GM12878 (cell line): Measurements from ENCODE around the gene SEMA5A. TPM values are rescaled to one million over a fixed set of nuclear protein-coding genes. Genes with fewer than 3 reads are reported as not detected.

ENCODE experiments used
- ATF7 ChIP-seq: fragments of 450-650 bp; IDR thresholded peaks from 2 replicates; pipeline ENCODE4 v1.6.1; 2016; ENCODE audit warnings: low read depth, mild to moderate bottlenecking
- BMI1 ChIP-seq: fragments of 450-650 bp; IDR thresholded peaks from 2 replicates; pipeline ENCODE4 v1.6.1; 2016; ENCODE audit warnings: mild to moderate bottlenecking, moderate library complexity, borderline replicate concordance
- EGR1 ChIP-seq, 2 experiments: IDR thresholded peaks; 1 replicate in 1 of 2; 2 replicates in 1 of 2; pipeline ENCODE4 v1.6.1; 2011 to 2012; ENCODE audit warnings: low read depth in 2 of 2, low read length in 2 of 2, borderline replicate concordance in 1 of 2, mild to moderate bottlenecking in 1 of 2, moderate library complexity in 1 of 2
- GABPA ChIP-seq: IDR thresholded peaks from 2 replicates; pipeline ENCODE4 v1.6.1; 2014; ENCODE audit warnings: antibody characterized with exemption, low read depth, mild to moderate bottlenecking, inconsistent platforms
- IRF4 ChIP-seq: IDR thresholded peaks from 2 replicates; pipeline ENCODE4 v1.6.1; 2011; ENCODE audit warnings: low read depth, low read length
- MEF2A ChIP-seq: IDR thresholded peaks from 2 replicates; pipeline ENCODE4 v1.6.1; 2011; ENCODE audit warnings: low read depth, mild to moderate bottlenecking, low read length, moderate library complexity; ENCODE audit not compliant: insufficient read depth
- RAD21 ChIP-seq: IDR thresholded peaks from 2 replicates; pipeline ENCODE4 v1.6.1; 2011; ENCODE audit warnings: mild to moderate bottlenecking, low read depth, low read length, moderate library complexity; ENCODE audit not compliant: insufficient read depth
- SMC3 ChIP-seq: IDR thresholded peaks from 2 replicates; pipeline ENCODE4 v1.6.1; 2011; ENCODE audit warnings: low read length, improper control_type of control experiment, borderline replicate concordance
- STAT3 ChIP-seq: IDR thresholded peaks from 2 replicates; pipeline ENCODE4 v1.6.1; 2011; ENCODE audit warnings: low read depth, low read length, improper control_type of control experiment
- polyA plus RNA-seq, 11 experiments: library from polyadenylated mRNA; depleted of rRNA in 4 of 11; unstranded in 6 of 11; stranded (reverse) in 5 of 11; fragments of >200 nt; fragmentation: Nextera tagmentation in 4 of 11; fragmentation: Illumina TruSeq in 1 of 11; extraction: Ambion mirVana in 4 of 11; extraction: Trizol in 1 of 11; gene quantifications; 1 replicate in 1 of 11; 2 replicates in 10 of 11; pipeline versions ENCODE4 v1.2.1 to v1.2.3, GENCODE V29; 2011 to 2016; ENCODE audit warnings: inconsistent platforms in 2 of 11, missing spikeins in 2 of 11, low read depth in 1 of 11
- total RNA-seq, 4 experiments: library from RNA; depleted of rRNA in 3 of 4; stranded (reverse); fragments of >200 nt in 3 of 4; fragmentation: Illumina TruSeq in 1 of 4; extraction: Trizol in 1 of 4; gene quantifications; 2 replicates each; pipeline versions ENCODE4 v1.2.1 to v1.2.3, GENCODE V29; 2013 to 2021
- TF ChIP-seq, protein P1 (sequence below): fragments of 450-650 bp; IDR thresholded peaks from 2 replicates; pipeline ENCODE4 v1.6.1; 2017; ENCODE audit warnings: mild to moderate bottlenecking, moderate library complexity
- TF ChIP-seq, protein P2 (sequence below): IDR thresholded peaks from 2 replicates; pipeline ENCODE4 v1.6.1; 2011; ENCODE audit warnings: borderline replicate concordance, low read depth, mild to moderate bottlenecking, moderate library complexity, mixed read lengths, low read length; ENCODE audit not compliant: insufficient read depth; ENCODE audit errors: extremely low read length
- TF ChIP-seq, protein P3 (sequence below), 3 experiments: IDR thresholded peaks in 2 of 3; conservative IDR thresholded peaks in 1 of 3; 2 replicates each; pipeline ENCODE4 v1.5.1; 2011; ENCODE audit warnings: low read depth in 3 of 3, low read length in 3 of 3, mild to moderate bottlenecking in 3 of 3, control low read depth in 2 of 3, moderate library complexity in 2 of 3, inconsistent platforms in 1 of 3, mixed read lengths in 1 of 3; ENCODE audit not compliant: control insufficient read depth in 2 of 3, insufficient read depth in 1 of 3; ENCODE audit errors: extremely low read depth in 1 of 3
- TF ChIP-seq, protein P4 (sequence below): fragments of 450-650 bp; IDR thresholded peaks from 2 replicates; pipeline ENCODE4 v1.6.1; 2017; ENCODE audit warnings: mild to moderate bottlenecking
- TF ChIP-seq, protein P5 (sequence below): fragments of 450-650 bp; IDR thresholded peaks from 2 replicates; pipeline ENCODE4 v1.6.1; 2016; ENCODE audit warnings: mild to moderate bottlenecking

Gene SEMA5A
- total and polyA plus RNA-seq, 10 of the 15 experiments (the other 5 are each of a cell fraction or from before 2014, with no cell fraction given), result 0.03 to 2.4 (median 0.09) TPM; not detected in 1

DNA sequence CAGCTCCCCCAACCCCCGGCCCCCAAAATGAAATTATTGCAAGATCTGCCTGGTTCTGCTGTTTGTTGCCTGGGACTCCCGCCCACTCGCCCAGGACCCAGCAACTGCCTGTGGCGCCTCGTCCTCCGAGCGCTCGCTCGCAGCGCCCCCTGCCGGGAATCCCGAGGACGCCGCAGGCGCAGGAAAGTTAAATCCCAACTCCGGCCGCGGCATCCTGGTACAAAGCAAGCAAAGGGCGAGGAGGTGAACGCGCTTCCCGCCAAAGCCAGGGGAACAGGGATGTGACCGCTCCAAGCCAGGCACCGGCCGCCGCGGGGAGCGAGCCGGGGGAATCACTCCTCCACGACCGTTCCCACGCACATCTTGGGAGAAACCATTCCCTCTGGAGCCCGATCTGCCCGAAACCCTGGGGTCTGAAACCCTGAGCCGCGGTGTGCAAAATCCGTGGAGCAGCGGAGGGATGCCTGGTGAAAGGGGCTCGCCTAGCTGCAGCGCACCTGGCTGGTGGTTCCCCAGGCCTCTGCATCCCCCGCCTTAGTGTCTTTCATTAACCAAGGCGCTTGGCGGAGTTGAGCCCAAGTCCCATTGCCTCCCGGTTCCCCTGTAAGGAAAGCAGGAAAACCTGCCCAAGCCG, 1.3 kb downstream of the SEMA5A start (continued):
- TF ChIP-seq, protein P1, sequence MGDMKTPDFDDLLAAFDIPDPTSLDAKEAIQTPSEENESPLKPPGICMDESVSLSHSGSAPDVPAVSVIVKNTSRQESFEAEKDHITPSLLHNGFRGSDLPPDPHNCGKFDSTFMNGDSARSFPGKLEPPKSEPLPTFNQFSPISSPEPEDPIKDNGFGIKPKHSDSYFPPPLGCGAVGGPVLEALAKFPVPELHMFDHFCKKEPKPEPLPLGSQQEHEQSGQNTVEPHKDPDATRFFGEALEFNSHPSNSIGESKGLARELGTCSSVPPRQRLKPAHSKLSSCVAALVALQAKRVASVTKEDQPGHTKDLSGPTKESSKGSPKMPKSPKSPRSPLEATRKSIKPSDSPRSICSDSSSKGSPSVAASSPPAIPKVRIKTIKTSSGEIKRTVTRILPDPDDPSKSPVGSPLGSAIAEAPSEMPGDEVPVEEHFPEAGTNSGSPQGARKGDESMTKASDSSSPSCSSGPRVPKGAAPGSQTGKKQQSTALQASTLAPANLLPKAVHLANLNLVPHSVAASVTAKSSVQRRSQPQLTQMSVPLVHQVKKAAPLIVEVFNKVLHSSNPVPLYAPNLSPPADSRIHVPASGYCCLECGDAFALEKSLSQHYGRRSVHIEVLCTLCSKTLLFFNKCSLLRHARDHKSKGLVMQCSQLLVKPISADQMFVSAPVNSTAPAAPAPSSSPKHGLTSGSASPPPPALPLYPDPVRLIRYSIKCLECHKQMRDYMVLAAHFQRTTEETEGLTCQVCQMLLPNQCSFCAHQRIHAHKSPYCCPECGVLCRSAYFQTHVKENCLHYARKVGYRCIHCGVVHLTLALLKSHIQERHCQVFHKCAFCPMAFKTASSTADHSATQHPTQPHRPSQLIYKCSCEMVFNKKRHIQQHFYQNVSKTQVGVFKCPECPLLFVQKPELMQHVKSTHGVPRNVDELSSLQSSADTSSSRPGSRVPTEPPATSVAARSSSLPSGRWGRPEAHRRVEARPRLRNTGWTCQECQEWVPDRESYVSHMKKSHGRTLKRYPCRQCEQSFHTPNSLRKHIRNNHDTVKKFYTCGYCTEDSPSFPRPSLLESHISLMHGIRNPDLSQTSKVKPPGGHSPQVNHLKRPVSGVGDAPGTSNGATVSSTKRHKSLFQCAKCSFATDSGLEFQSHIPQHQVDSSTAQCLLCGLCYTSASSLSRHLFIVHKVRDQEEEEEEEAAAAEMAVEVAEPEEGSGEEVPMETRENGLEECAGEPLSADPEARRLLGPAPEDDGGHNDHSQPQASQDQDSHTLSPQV, result no peak
- TF ChIP-seq, protein P2, sequence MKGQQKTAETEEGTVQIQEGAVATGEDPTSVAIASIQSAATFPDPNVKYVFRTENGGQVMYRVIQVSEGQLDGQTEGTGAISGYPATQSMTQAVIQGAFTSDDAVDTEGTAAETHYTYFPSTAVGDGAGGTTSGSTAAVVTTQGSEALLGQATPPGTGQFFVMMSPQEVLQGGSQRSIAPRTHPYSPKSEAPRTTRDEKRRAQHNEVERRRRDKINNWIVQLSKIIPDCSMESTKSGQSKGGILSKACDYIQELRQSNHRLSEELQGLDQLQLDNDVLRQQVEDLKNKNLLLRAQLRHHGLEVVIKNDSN, result no peak
- TF ChIP-seq ATF7 (no peak), SMC3 (peak; percentile 78), RAD21 (peak; percentile 90), EGR1 (IDR thresholded peaks at IDR 0.05; ENCODE audit: borderline replicate concordance in 1 of 2, low read depth in 2 of 2, low read length in 2 of 2) (peak in 1 of 2 experiments; percentile 78; a peak in 1 of 3 replicates), IRF4 (0 out of 2 replicates have a peak, but pooled peaks have one; percentile 5), STAT3 (no peak), BMI1 (no peak), MEF2A (no peak), GABPA (no peak)
- TF ChIP-seq, protein P3, sequence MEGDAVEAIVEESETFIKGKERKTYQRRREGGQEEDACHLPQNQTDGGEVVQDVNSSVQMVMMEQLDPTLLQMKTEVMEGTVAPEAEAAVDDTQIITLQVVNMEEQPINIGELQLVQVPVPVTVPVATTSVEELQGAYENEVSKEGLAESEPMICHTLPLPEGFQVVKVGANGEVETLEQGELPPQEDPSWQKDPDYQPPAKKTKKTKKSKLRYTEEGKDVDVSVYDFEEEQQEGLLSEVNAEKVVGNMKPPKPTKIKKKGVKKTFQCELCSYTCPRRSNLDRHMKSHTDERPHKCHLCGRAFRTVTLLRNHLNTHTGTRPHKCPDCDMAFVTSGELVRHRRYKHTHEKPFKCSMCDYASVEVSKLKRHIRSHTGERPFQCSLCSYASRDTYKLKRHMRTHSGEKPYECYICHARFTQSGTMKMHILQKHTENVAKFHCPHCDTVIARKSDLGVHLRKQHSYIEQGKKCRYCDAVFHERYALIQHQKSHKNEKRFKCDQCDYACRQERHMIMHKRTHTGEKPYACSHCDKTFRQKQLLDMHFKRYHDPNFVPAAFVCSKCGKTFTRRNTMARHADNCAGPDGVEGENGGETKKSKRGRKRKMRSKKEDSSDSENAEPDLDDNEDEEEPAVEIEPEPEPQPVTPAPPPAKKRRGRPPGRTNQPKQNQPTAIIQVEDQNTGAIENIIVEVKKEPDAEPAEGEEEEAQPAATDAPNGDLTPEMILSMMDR (IDR thresholded peaks at IDR 0.05 in 2 of 3, conservative IDR thresholded peaks at IDR 0.05 in 1 of 3; ENCODE audit: control insufficient read depth in 2 of 3, extremely low read depth in 1 of 3, insufficient read depth in 1 of 3, low read depth in 3 of 3, low read length in 3 of 3), result peak; percentile 77 to 89 (median 78)
- TF ChIP-seq, protein P4, sequence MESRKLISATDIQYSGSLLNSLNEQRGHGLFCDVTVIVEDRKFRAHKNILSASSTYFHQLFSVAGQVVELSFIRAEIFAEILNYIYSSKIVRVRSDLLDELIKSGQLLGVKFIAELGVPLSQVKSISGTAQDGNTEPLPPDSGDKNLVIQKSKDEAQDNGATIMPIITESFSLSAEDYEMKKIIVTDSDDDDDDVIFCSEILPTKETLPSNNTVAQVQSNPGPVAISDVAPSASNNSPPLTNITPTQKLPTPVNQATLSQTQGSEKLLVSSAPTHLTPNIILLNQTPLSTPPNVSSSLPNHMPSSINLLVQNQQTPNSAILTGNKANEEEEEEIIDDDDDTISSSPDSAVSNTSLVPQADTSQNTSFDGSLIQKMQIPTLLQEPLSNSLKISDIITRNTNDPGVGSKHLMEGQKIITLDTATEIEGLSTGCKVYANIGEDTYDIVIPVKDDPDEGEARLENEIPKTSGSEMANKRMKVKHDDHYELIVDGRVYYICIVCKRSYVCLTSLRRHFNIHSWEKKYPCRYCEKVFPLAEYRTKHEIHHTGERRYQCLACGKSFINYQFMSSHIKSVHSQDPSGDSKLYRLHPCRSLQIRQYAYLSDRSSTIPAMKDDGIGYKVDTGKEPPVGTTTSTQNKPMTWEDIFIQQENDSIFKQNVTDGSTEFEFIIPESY, result no peak
- TF ChIP-seq, protein P5, sequence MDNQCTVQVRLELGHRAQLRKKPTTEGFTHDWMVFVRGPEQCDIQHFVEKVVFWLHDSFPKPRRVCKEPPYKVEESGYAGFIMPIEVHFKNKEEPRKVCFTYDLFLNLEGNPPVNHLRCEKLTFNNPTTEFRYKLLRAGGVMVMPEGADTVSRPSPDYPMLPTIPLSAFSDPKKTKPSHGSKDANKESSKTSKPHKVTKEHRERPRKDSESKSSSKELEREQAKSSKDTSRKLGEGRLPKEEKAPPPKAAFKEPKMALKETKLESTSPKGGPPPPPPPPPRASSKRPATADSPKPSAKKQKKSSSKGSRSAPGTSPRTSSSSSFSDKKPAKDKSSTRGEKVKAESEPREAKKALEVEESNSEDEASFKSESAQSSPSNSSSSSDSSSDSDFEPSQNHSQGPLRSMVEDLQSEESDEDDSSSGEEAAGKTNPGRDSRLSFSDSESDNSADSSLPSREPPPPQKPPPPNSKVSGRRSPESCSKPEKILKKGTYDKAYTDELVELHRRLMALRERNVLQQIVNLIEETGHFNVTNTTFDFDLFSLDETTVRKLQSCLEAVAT, result no peak
